Uterus (tissue), 2 donors: Measurements from ENCODE around the gene ARHGEF6.

ENCODE experiments used
- POLR2A ChIP-seq, 2 donors: fragments of 450-650 bp; IDR thresholded peaks; one replicate each; pipeline ENCODE4 v1.6.1; 2016; ENCODE audit warnings: antibody characterized with exemption in 2 of 2, mild to moderate bottlenecking in 1 of 2, moderate library complexity in 1 of 2
- TF ChIP-seq, protein P1 (sequence below), 4 experiments: fragments of 200-600 bp in 2 of 4; fragments of 450-650 bp in 2 of 4; sonication (generic) in 2 of 4; IDR thresholded peaks; one replicate each; pipeline ENCODE4 v1.5.1; 2016 to 2019; ENCODE audit warnings: antibody characterized with exemption in 4 of 4, mild to moderate bottlenecking in 2 of 4, moderate library complexity in 1 of 4

DNA sequence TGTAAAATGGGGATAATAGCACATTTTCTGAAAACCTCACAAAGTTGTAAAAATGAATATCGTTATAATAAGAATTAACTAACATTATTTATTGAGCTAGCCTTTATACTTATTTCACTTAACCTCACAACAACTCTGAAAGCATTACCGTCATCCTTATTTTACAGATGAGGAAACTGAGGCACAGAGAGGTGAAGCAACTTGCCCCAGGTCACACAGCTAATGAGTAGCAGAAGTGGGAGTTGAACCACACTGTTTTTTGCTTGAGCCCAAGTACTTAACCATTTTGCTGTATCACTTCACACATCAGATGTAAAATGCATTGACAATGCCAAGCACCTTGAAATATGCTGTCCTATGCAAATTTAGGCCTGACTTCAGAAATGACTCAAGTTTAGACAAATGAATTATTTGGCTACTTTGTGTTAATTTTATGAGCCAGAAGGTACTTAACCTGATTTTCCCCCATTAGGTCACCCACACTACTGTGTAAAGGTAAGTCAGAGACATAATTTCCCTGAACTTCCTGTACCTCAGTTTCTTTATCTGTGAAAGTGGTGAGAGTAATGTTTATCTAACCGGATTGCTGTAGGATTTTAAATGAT lies 109.6 kb downstream of the ARHGEF6 start:
- TF ChIP-seq, protein P1, sequence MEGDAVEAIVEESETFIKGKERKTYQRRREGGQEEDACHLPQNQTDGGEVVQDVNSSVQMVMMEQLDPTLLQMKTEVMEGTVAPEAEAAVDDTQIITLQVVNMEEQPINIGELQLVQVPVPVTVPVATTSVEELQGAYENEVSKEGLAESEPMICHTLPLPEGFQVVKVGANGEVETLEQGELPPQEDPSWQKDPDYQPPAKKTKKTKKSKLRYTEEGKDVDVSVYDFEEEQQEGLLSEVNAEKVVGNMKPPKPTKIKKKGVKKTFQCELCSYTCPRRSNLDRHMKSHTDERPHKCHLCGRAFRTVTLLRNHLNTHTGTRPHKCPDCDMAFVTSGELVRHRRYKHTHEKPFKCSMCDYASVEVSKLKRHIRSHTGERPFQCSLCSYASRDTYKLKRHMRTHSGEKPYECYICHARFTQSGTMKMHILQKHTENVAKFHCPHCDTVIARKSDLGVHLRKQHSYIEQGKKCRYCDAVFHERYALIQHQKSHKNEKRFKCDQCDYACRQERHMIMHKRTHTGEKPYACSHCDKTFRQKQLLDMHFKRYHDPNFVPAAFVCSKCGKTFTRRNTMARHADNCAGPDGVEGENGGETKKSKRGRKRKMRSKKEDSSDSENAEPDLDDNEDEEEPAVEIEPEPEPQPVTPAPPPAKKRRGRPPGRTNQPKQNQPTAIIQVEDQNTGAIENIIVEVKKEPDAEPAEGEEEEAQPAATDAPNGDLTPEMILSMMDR (IDR thresholded peaks at IDR 0.05): no peak
- TF ChIP-seq POLR2A (IDR thresholded peaks at IDR 0.05): no peak
